C4-2B (cell line): Measurements from ENCODE around the gene NPB.
A peak's percentile ranks its signal among the peaks of the same experiment; 100 is the strongest.

Experiments used
- CTCF ChIP-seq: fragments of 450-650 bp; conservative IDR thresholded peaks from 2 replicates; pipeline ENCODE4 v1.5.1; 2017; ENCODE audit warnings: mild to moderate bottlenecking
- ZFX ChIP-seq: fragments of 450-650 bp; IDR thresholded peaks from 2 replicates; pipeline ENCODE4 v1.6.1; 2017

GRCh38 chr17:81860756-81861568, 41.1 kb upstream of the NPB start:
- TF ChIP-seq CTCF = no peak
- TF ChIP-seq ZFX = peak; percentile 73
